T-cell (primary cell): ENCODE measurements around the gene CAPZA2. TPM values are rescaled to one million over a fixed set of nuclear protein-coding genes. Genes with fewer than 3 reads are reported as not detected.

ENCODE experiments used
- ATAC-seq, 4 experiments: fragments of 200-7000 bp in 3 of 4; fragments of 150-1000 bp in 1 of 4; cut with Tn5 transposase; replicated peaks in 1 of 4; 1 replicate in 3 of 4; 2 replicates in 1 of 4; pipeline ENCODE4 v1.10.0; 2021; ENCODE audit warnings: moderate library complexity in 3 of 4, mild to moderate bottlenecking in 2 of 4, moderate number of reproducible peaks in 1 of 4
- CTCF ChIA-PET, 2 donors: fragments of 300-600 bp; sonication (Branson Sonifier 250); formaldehyde crosslinking; loops; one replicate each; lab custom pipeline; 2022; ENCODE audit warnings: antibody characterized with exemption in 2 of 2; lab: Charles Lee
- POLR2A ChIA-PET, 2 donors: fragments of 300-600 bp; sonication (Branson Sonifier 250); formaldehyde crosslinking; loops; one replicate each; lab custom pipeline; 2022; ENCODE audit warnings: antibody characterized with exemption in 2 of 2; lab: Charles Lee
- DNase-seq, 35 experiments: peaks; one replicate each; pipeline versions ENCODE4 v3.0.0 to v3.0.0-alpha.2; 2013 to 2023
- H3K27ac ChIP-seq: one replicate; pipeline ENCODE4 v1.5.1; 2013; ENCODE audit warnings: low read length
- H3K27me3 ChIP-seq, 2 experiments: replicated peaks in 1 of 2; 1 replicate in 1 of 2; 2 replicates in 1 of 2; pipeline versions ENCODE4 v1.6.1 to v1.7.0; 2013; ENCODE audit warnings: low read length in 1 of 2, mixed read lengths in 1 of 2; ENCODE audit not compliant: control insufficient read depth in 2 of 2, insufficient read depth in 2 of 2; ENCODE audit errors: extremely low read depth in 1 of 2
- H3K36me3 ChIP-seq, 2 donors: 1 replicate in 1 of 2; 2 replicates in 1 of 2; pipeline versions ENCODE4 v1.6.1 to v1.7.0; 2013; ENCODE audit warnings: low read length in 1 of 2; ENCODE audit not compliant: control insufficient read depth in 2 of 2, insufficient read depth in 1 of 2; ENCODE audit errors: extremely low read depth in 1 of 2
- H3K4me1 ChIP-seq, 2 experiments: 1 replicate in 1 of 2; 2 replicates in 1 of 2; pipeline versions ENCODE4 v1.6.1 to v1.7.0; 2013; ENCODE audit warnings: low read length in 2 of 2, mixed read lengths in 1 of 2; ENCODE audit not compliant: insufficient read depth in 2 of 2, control insufficient read depth in 1 of 2; ENCODE audit errors: extremely low read depth in 1 of 2
- H3K4me3 ChIP-seq, 2 donors: 1 replicate in 1 of 2; 2 replicates in 1 of 2; pipeline versions ENCODE4 v1.5.1 to v1.7.0; 2013; ENCODE audit warnings: mild to moderate bottlenecking in 2 of 2, low read length in 1 of 2, moderate library complexity in 1 of 2; ENCODE audit not compliant: control insufficient read depth in 1 of 2; ENCODE audit errors: extremely low read depth in 1 of 2
- H3K9me3 ChIP-seq: 2 replicates; pipeline ENCODE4 v1.7.0; 2013
- H3K27ac Mint-ChIP-seq, 2 donors: one replicate each; pipeline ENCODE4 v1.8.0; 2020 to 2021; ENCODE audit warnings: mild to moderate bottlenecking in 2 of 2, mixed read lengths in 2 of 2
- H3K27me3 Mint-ChIP-seq, 2 donors: one replicate each; pipeline ENCODE4 v1.8.0; 2021 to 2022; ENCODE audit warnings: mixed read lengths in 2 of 2
- H3K36me3 Mint-ChIP-seq: one replicate; pipeline ENCODE4 v1.8.0; 2021; ENCODE audit warnings: mixed read lengths
- H3K4me1 Mint-ChIP-seq, 3 donors: one replicate each; pipeline ENCODE4 v1.8.0; 2020 to 2022; ENCODE audit warnings: mixed read lengths in 3 of 3, mild to moderate bottlenecking in 1 of 3
- H3K4me3 Mint-ChIP-seq, 3 donors: one replicate each; pipeline ENCODE4 v1.8.0; 2020 to 2022; ENCODE audit warnings: mild to moderate bottlenecking in 3 of 3, mixed read lengths in 3 of 3, moderate library complexity in 3 of 3
- H3K9me3 Mint-ChIP-seq, 3 donors: one replicate each; pipeline ENCODE4 v1.8.0; 2020 to 2022; ENCODE audit warnings: mixed read lengths in 3 of 3
- WGBS: methylation state at CpG from one replicate; pipeline ENCODE4 v1.1.5; 2013; ENCODE audit warnings: missing lambda C conversion rate; ENCODE audit not compliant: insufficient coverage; 5-methylcytosine and 5-hydroxymethylcytosine counted together
- total RNA-seq, 35 experiments: library from RNA in 6 of 35; stranded (reverse) in 6 of 35; fragments of 120-200 nt in 1 of 35; gene quantifications; one replicate each; pipeline versions ENCODE4 v1.2.1 to v1.2.4 and lab custom pipeline; 2013 to 2026

The CAPZA2 gene
- total RNA-seq, 5 donors from 2014 or later (not counting 1 experiment from before 2014, with no cell fraction given), result 93.3 to 111 (median 95.6) TPM

- no peaks in the 10 kb centered on the region for H3K9me3 ChIP-seq
- no peaks in the 10 kb centered on the region for H3K4me1 ChIP-seq
- no peaks in the 10 kb centered on the region for H3K27me3 ChIP-seq
- no peak for DNase-seq
- ChIA-PET CTCF (no interaction called here), POLR2A (no interaction called here)
- no peak for ATAC-seq
- H3K4me3 ChIP-seq, result no peak overlapping the region
- H3K4me3 Mint-ChIP-seq, result no peak overlapping the region
- H3K36me3 Mint-ChIP-seq, result no peaks in the 10 kb centered on the region
- H3K4me1 Mint-ChIP-seq, result peaks cover 8 to 14% (median 9%) of the 10 kb centered on the region in 3 donors
- H3K27ac ChIP-seq, result no peak overlapping the region
- peaks cover 0 to 3% (median 0%) of the 10 kb centered on the region in 3 donors for H3K9me3 Mint-ChIP-seq
- H3K27me3 Mint-ChIP-seq, result peaks cover 0 to 3% of the 10 kb centered on the region in 2 donors
- H3K27ac Mint-ChIP-seq, result no peak overlapping the region
- H3K36me3 ChIP-seq, result no peaks in the 10 kb centered on the region
Measured at GRCh38 chr7:116966601-116967000, 104.2 kb downstream of the CAPZA2 start.

- no peak for ATAC-seq
- no peaks in the 10 kb centered on the region for H3K9me3 ChIP-seq
- no peak for DNase-seq
- 100% methylated on average over 2 of the region's 5 CpGs for WGBS
- H3K36me3 ChIP-seq, result no peaks in the 10 kb centered on the region
- no peaks in the 10 kb centered on the region for H3K36me3 Mint-ChIP-seq
- POLR2A ChIA-PET, result no interaction called here
- CTCF ChIA-PET, result no interaction called here
- peaks cover 0 to 3% of the 10 kb centered on the region in 2 donors for H3K27me3 Mint-ChIP-seq
- no peak overlapping the region for H3K27ac ChIP-seq
- H3K9me3 Mint-ChIP-seq, result no peaks in the 10 kb centered on the region
- no peaks in the 10 kb centered on the region for H3K27me3 ChIP-seq
- no peak overlapping the region for H3K4me3 Mint-ChIP-seq
- peaks cover 5 to 10% (median 6%) of the 10 kb centered on the region in 3 donors for H3K4me1 Mint-ChIP-seq
- H3K4me3 ChIP-seq, result no peak overlapping the region
- no peaks in the 10 kb centered on the region for H3K4me1 ChIP-seq
- H3K27ac Mint-ChIP-seq, result no peak overlapping the region
Measured at GRCh38 chr7:116967254-116967922, 105.0 kb downstream of the CAPZA2 start.

DNA sequence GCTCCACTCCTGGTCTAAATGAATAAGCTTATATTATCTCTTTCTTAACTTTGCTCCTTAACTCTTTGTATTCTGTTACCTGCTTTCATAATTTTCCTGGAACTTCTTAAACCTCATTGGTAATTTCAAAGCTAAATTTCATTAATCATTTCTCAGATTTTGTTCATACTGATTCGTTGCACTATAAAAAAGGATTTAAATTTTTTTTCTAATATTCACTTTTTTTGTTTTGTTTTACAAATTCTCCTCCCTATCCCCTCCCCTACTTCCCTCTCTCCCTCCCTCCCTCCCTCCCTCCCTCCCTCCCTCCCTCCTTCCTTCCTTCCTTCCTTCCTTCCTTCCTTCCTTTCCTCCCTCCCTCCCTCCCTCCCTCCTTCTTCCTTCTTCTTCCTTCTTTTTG is 105.6 kb downstream of the CAPZA2 start:
- Mint-ChIP-seq H3K9me3 (no peaks in the 10 kb centered on the region), H3K4me3 (no peak overlapping the region), H3K27me3 (peaks cover 0 to 3% of the 10 kb centered on the region in 2 donors), H3K27ac (no peak overlapping the region), H3K4me1 (peaks cover 0 to 6% (median under 1%) of the 10 kb centered on the region in 3 donors), H3K36me3 (peaks cover 3% of the 10 kb centered on the region)
- H3K9me3 ChIP-seq, result no peaks in the 10 kb centered on the region
- no peaks in the 10 kb centered on the region for H3K4me1 ChIP-seq
- DNase-seq (no peak), ATAC-seq (no peak)
- H3K4me3 ChIP-seq, result no peak overlapping the region
- ChIA-PET POLR2A (no interaction called here), CTCF (no interaction called here)
- no peaks in the 10 kb centered on the region for H3K36me3 ChIP-seq
- no peak overlapping the region for H3K27ac ChIP-seq
- H3K27me3 ChIP-seq, result no peaks in the 10 kb centered on the region
- WGBS, result no CpG with 5 or more reads among the region's 1 CpG

DNA sequence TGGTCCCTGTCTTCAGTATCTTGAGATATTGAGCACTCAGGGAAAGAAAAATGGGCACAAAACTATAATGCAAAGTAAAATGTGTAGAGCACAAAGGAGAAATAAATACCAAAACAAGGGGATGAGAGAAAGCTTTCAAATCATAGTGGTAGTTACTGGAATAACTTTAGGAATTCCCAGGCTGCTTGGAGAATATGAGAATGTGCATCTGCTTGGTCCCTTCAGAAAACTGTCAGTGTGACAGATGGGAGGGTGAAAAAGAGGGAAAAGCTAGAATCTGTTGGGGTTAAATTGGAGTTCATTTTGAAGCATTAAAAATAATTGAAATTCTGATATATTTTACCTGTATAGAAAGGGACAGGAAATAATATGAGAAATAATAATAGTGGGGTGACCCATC is 106.2 kb downstream of the CAPZA2 start:
- Histone ChIP-seq H3K4me1 (no peaks in the 10 kb centered on the region), H3K4me3 (no peak overlapping the region), H3K27ac (no peak overlapping the region), H3K36me3 (no peaks in the 10 kb centered on the region), H3K27me3 (no peaks in the 10 kb centered on the region), H3K9me3 (no peaks in the 10 kb centered on the region)
- H3K9me3 Mint-ChIP-seq, result no peaks in the 10 kb centered on the region
- peaks cover 3% of the 10 kb centered on the region for H3K36me3 Mint-ChIP-seq
- ATAC-seq (no peak), DNase-seq (no peak)
- ChIA-PET CTCF (no interaction called here), POLR2A (no interaction called here)
- peaks cover 0 to 3% of the 10 kb centered on the region in 2 donors for H3K27me3 Mint-ChIP-seq
- no peak overlapping the region for H3K27ac Mint-ChIP-seq
- no peak overlapping the region for H3K4me3 Mint-ChIP-seq
- peaks cover 0 to 4% (median 0%) of the 10 kb centered on the region in 3 donors for H3K4me1 Mint-ChIP-seq

- H3K27me3 ChIP-seq, result no peaks in the 10 kb centered on the region
- no peaks in the 10 kb centered on the region for H3K36me3 ChIP-seq
- no peaks in the 10 kb centered on the region for H3K9me3 ChIP-seq
- no peak overlapping the region for H3K27ac Mint-ChIP-seq
- H3K4me1 ChIP-seq, result no peaks in the 10 kb centered on the region
- H3K4me3 Mint-ChIP-seq, result no peak overlapping the region
- peaks cover 0 to 4% (median 0%) of the 10 kb centered on the region in 3 donors for H3K4me1 Mint-ChIP-seq
- no peak overlapping the region for H3K4me3 ChIP-seq
- POLR2A ChIA-PET, result no interaction called here
- WGBS, result 86% methylated on average over 2 of the region's 3 CpGs
- no peak for ATAC-seq
- no peak overlapping the region for H3K27ac ChIP-seq
- no peak for DNase-seq
- peaks cover 3% of the 10 kb centered on the region for H3K36me3 Mint-ChIP-seq
- CTCF ChIA-PET, result interaction anchor here in 1 of 2 donors (0.6 to 1.1 kb wide), 2 partner anchors 11 to 15 kb away, joined by 3 read pairs; no protein-coding TSS in a partner anchor
- H3K9me3 Mint-ChIP-seq, result no peaks in the 10 kb centered on the region
- H3K27me3 Mint-ChIP-seq, result peaks cover 0 to 3% of the 10 kb centered on the region in 2 donors
Measured at GRCh38 chr7:116969371-116969902, 107.0 kb downstream of the CAPZA2 start.

- Histone ChIP-seq H3K4me1 (no peaks in the 10 kb centered on the region), H3K4me3 (no peak overlapping the region), H3K9me3 (no peaks in the 10 kb centered on the region), H3K36me3 (no peaks in the 10 kb centered on the region), H3K27ac (no peak overlapping the region), H3K27me3 (no peaks in the 10 kb centered on the region)
- WGBS, result no CpG with 5 or more reads among the region's 3 CpGs
- no peaks in the 10 kb centered on the region for H3K9me3 Mint-ChIP-seq
- peaks cover 7% of the 10 kb centered on the region for H3K36me3 Mint-ChIP-seq
- ChIA-PET CTCF (interaction anchor here (0.5 to 0.7 kb wide), 4 partner anchors 12 to 841 kb away, joined by 3 read pairs; no protein-coding TSS in a partner anchor), POLR2A (interaction anchor here in 1 of 2 donors (0.5 kb wide), 1 partner anchor 32 kb away, joined by 5 read pairs; no protein-coding TSS in a partner anchor)
- H3K4me1 Mint-ChIP-seq, result peaks cover 0 to 4% (median 0%) of the 10 kb centered on the region in 3 donors
- H3K27ac Mint-ChIP-seq, result no peak overlapping the region
- DNase-seq, result no peak
- H3K4me3 Mint-ChIP-seq, result no peak overlapping the region
- peaks cover 0 to 3% of the 10 kb centered on the region in 2 donors for H3K27me3 Mint-ChIP-seq
- no peak for ATAC-seq
Measured at GRCh38 chr7:116970238-116970910, 108.0 kb downstream of the CAPZA2 start.
